Measurements from ENCODE around the gene DHX57.

The DHX57 gene

GRCh38 chr2:38889575-38889974 is 13.8 kb upstream of the DHX57 start, which contains the start of gene ARHGEF33:
ARHGEF33 (plus strand) TSS chr2:38889875; CDS start chr2:38919448, 29,573 bp downstream.
- Histone ChIP-seq H3K27me3 (ENCODE audit: insufficient read depth, low read length) (no peaks in the 10 kb centered on the region), H3F3A (ENCODE audit: insufficient read depth, low read length) (no peaks in the 10 kb centered on the region), H3K4me3 (ENCODE audit: low read depth, low read length, poor library complexity, severe bottlenecking) (no peak within 1 kb of the TSS), H3K9me3 (ENCODE audit: low read length) (no peaks in the 10 kb centered on the region), H3K9me2 (ENCODE audit: low read depth, low read length) (peaks cover 4% of the 10 kb centered on the region; the same call in 1 of the 2 replicates), H4K20me1 (ENCODE audit: insufficient read depth, low read length) (no peaks in the 10 kb centered on the region), H3K4me1 (ENCODE audit: insufficient read depth, low read length, severe bottlenecking) (no peaks in the 10 kb centered on the region), H2AFZ (ENCODE audit: low read length) (no peak within 1 kb of the TSS), H3K4me2 (ENCODE audit: low read length) (no peak within 1 kb of the TSS), H3K79me2 (ENCODE audit: insufficient read depth, low read length) (no peaks in the 10 kb centered on the region), H3K9ac (ENCODE audit: low read length) (no peak within 1 kb of the TSS), H3K27ac (ENCODE audit: low read depth, low read length, poor library complexity, severe bottlenecking) (no peak within 1 kb of the TSS), H3K36me3 (ENCODE audit: insufficient read depth, low read length) (no peaks in the 10 kb centered on the region)
- TF ChIP-seq CTCF (IDR thresholded peaks at IDR 0.05; ENCODE audit: low read length): no peak
- no peak for TF ChIP-seq EZH2 (IDR thresholded peaks at IDR 0.05; ENCODE audit: borderline replicate concordance, low read length)

- Histone ChIP-seq H4K20me1 (ENCODE audit: insufficient read depth, low read length) (no peaks in the 10 kb centered on the region), H3K27ac (ENCODE audit: low read depth, low read length, poor library complexity, severe bottlenecking) (no peak overlapping the region), H3K4me2 (ENCODE audit: low read length) (no peak overlapping the region), H3K9me3 (ENCODE audit: low read length) (no peaks in the 10 kb centered on the region), H3K27me3 (ENCODE audit: insufficient read depth, low read length) (no peaks in the 10 kb centered on the region), H3K9ac (ENCODE audit: low read length) (no peak overlapping the region), H3K9me2 (ENCODE audit: low read depth, low read length) (peaks cover 4% of the 10 kb centered on the region; the same call in 1 of the 2 replicates), H3K79me2 (ENCODE audit: insufficient read depth, low read length) (no peaks in the 10 kb centered on the region), H2AFZ (ENCODE audit: low read length) (no peak overlapping the region), H3K36me3 (ENCODE audit: insufficient read depth, low read length) (no peaks in the 10 kb centered on the region), H3K4me3 (ENCODE audit: low read depth, low read length, poor library complexity, severe bottlenecking) (no peak overlapping the region), H3F3A (ENCODE audit: insufficient read depth, low read length) (no peaks in the 10 kb centered on the region), H3K4me1 (ENCODE audit: insufficient read depth, low read length, severe bottlenecking) (no peaks in the 10 kb centered on the region)
- TF ChIP-seq EZH2 (IDR thresholded peaks at IDR 0.05; ENCODE audit: borderline replicate concordance, low read length) (no peak), CTCF (IDR thresholded peaks at IDR 0.05; ENCODE audit: low read length) (no peak)
Measured at GRCh38 chr2:38889045-38889444, 13.3 kb upstream of the DHX57 start.

- no peaks in the 10 kb centered on the region for H3F3A ChIP-seq (ENCODE audit: insufficient read depth, low read length)
- H3K4me1 ChIP-seq (ENCODE audit: insufficient read depth, low read length, severe bottlenecking): no peaks in the 10 kb centered on the region
- H3K27me3 ChIP-seq (ENCODE audit: insufficient read depth, low read length): no peaks in the 10 kb centered on the region
- H3K36me3 ChIP-seq (ENCODE audit: insufficient read depth, low read length): no peaks in the 10 kb centered on the region
- no peaks in the 10 kb centered on the region for H4K20me1 ChIP-seq (ENCODE audit: insufficient read depth, low read length)
- H3K27ac ChIP-seq (ENCODE audit: low read depth, low read length, poor library complexity, severe bottlenecking): no peak overlapping the region
- no peak overlapping the region for H3K4me2 ChIP-seq (ENCODE audit: low read length)
- no peaks in the 10 kb centered on the region for H3K9me3 ChIP-seq (ENCODE audit: low read length)
- no peak overlapping the region for H3K9ac ChIP-seq (ENCODE audit: low read length)
- H2AFZ ChIP-seq (ENCODE audit: low read length): no peak overlapping the region
- peaks cover 4% of the 10 kb centered on the region; the same call in 1 of the 2 replicates for H3K9me2 ChIP-seq (ENCODE audit: low read depth, low read length)
- no peak overlapping the region for H3K4me3 ChIP-seq (ENCODE audit: low read depth, low read length, poor library complexity, severe bottlenecking)
- no peak for TF ChIP-seq EZH2 (IDR thresholded peaks at IDR 0.05; ENCODE audit: borderline replicate concordance, low read length)
- TF ChIP-seq CTCF (IDR thresholded peaks at IDR 0.05; ENCODE audit: low read length): no peak
- H3K79me2 ChIP-seq (ENCODE audit: insufficient read depth, low read length): no peaks in the 10 kb centered on the region
Measured at GRCh38 chr2:38887902-38888554, 12.3 kb upstream of the DHX57 start.

Data from OCI-LY1 (cell line).